Measurements from ENCODE around the gene PCNP.

DNA sequence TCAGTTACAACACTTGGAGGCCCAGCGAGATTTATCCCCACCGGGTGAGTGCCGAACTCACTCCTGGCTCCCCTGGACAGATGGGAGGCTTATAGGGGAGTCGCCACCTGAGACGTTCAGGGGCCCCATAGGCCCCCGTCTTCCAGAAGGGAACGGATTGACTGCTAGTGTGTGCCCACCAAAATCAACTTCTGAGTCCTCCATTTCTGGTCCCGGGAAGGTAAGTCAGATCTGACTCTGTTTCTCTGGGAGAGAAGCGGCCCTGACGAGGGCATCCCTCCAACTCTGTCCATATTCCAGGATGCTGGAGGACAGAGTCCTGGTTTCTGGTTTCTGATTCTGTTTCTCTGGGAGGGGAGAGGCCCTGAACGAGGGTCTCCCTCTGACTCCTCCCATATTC, 58.6 kb downstream of the PCNP start:
- TF ChIP-seq POLR2AphosphoS5 (IDR thresholded peaks at IDR 0.05; ENCODE audit: insufficient read depth, low read depth, low read length) (no peak), JUN (IDR thresholded peaks at IDR 0.05; ENCODE audit: borderline replicate concordance, insufficient read depth, insufficient read length, low read depth) (no peak)
- TF ChIP-seq, protein P1, sequence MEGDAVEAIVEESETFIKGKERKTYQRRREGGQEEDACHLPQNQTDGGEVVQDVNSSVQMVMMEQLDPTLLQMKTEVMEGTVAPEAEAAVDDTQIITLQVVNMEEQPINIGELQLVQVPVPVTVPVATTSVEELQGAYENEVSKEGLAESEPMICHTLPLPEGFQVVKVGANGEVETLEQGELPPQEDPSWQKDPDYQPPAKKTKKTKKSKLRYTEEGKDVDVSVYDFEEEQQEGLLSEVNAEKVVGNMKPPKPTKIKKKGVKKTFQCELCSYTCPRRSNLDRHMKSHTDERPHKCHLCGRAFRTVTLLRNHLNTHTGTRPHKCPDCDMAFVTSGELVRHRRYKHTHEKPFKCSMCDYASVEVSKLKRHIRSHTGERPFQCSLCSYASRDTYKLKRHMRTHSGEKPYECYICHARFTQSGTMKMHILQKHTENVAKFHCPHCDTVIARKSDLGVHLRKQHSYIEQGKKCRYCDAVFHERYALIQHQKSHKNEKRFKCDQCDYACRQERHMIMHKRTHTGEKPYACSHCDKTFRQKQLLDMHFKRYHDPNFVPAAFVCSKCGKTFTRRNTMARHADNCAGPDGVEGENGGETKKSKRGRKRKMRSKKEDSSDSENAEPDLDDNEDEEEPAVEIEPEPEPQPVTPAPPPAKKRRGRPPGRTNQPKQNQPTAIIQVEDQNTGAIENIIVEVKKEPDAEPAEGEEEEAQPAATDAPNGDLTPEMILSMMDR (IDR thresholded peaks at IDR 0.05; ENCODE audit: extremely low read depth in 1 of 2, insufficient read depth in 1 of 2, low read depth in 1 of 2, low read length in 2 of 2): no peak
